Trophoblast cell (in vitro differentiated cells and primary cell): ENCODE measurements around the gene STK17B.

Experiments
- DNase-seq, 2 donors: peaks; one replicate each; pipeline ENCODE4 v3.0.0-alpha.2; 2016
- H2AFZ ChIP-seq: 2 replicates; pipeline ENCODE4 v1.6.1; 2013; ENCODE audit warnings: low read length, moderate library complexity, mild to moderate bottlenecking; ENCODE audit not compliant: insufficient read depth, poor library complexity
- H2AK5ac ChIP-seq: 2 replicates; pipeline ENCODE4 v1.6.1; 2013; ENCODE audit warnings: mild to moderate bottlenecking, low read length
- H2BK120ac ChIP-seq: 2 replicates; pipeline ENCODE4 v1.6.1; 2013; ENCODE audit warnings: low read length, mild to moderate bottlenecking, moderate library complexity; ENCODE audit not compliant: insufficient read depth, poor library complexity
- H2BK12ac ChIP-seq: 2 replicates; pipeline ENCODE4 v1.6.1; 2013; ENCODE audit warnings: mild to moderate bottlenecking, low read length, moderate library complexity
- H2BK5ac ChIP-seq: 2 replicates; pipeline ENCODE4 v1.6.1; 2013; ENCODE audit warnings: low read length, low read depth, moderate library complexity, mild to moderate bottlenecking; ENCODE audit not compliant: poor library complexity
- H3K14ac ChIP-seq: 2 replicates; pipeline ENCODE4 v1.6.1; 2013; ENCODE audit warnings: mild to moderate bottlenecking, low read length
- H3K18ac ChIP-seq: 2 replicates; pipeline ENCODE4 v1.6.1; 2013; ENCODE audit warnings: mild to moderate bottlenecking, low read length
- H3K23ac ChIP-seq: 2 replicates; pipeline ENCODE4 v1.6.1; 2013; ENCODE audit warnings: low read length
- H3K27ac ChIP-seq: 2 replicates; pipeline ENCODE4 v1.5.1; 2013; ENCODE audit warnings: low read depth, mild to moderate bottlenecking, inconsistent platforms, low read length, moderate library complexity
- H3K27me3 ChIP-seq: 2 replicates; pipeline ENCODE4 v1.6.1; 2013; ENCODE audit warnings: inconsistent platforms, mild to moderate bottlenecking, low read length, moderate library complexity; ENCODE audit not compliant: insufficient read depth
- H3K36me3 ChIP-seq, 2 experiments: 1 replicate in 1 of 2; 2 replicates in 1 of 2; pipeline ENCODE4 v1.6.1; 2013; ENCODE audit warnings: low read length in 2 of 2, mild to moderate bottlenecking in 2 of 2, moderate library complexity in 1 of 2; ENCODE audit not compliant: insufficient read depth in 2 of 2, control insufficient read depth in 1 of 2
- H3K4ac ChIP-seq: 2 replicates; pipeline ENCODE4 v1.6.1; 2013; ENCODE audit warnings: low read depth, mild to moderate bottlenecking, low read length, moderate library complexity
- H3K4me1 ChIP-seq, 2 experiments: 1 replicate in 1 of 2; 2 replicates in 1 of 2; pipeline ENCODE4 v1.6.1; 2013; ENCODE audit warnings: low read length in 2 of 2, mild to moderate bottlenecking in 2 of 2, moderate library complexity in 1 of 2; ENCODE audit not compliant: insufficient read depth in 2 of 2, control insufficient read depth in 1 of 2
- H3K4me2 ChIP-seq: 2 replicates; pipeline ENCODE4 v1.6.1; 2013; ENCODE audit warnings: inconsistent platforms, mild to moderate bottlenecking, low read length, moderate library complexity
- H3K4me3 ChIP-seq: 2 replicates; pipeline ENCODE4 v1.5.1; 2013; ENCODE audit warnings: mild to moderate bottlenecking, low read depth, low read length, inconsistent platforms
- H3K79me1 ChIP-seq: one replicate; pipeline ENCODE4 v1.6.1; 2013; ENCODE audit warnings: low read length
- H3K79me2 ChIP-seq: 2 replicates; pipeline ENCODE4 v1.6.1; 2013; ENCODE audit warnings: low read length, mild to moderate bottlenecking; ENCODE audit not compliant: control insufficient read depth, insufficient read depth, poor library complexity
- H3K9ac ChIP-seq: 2 replicates; pipeline ENCODE4 v1.6.1; 2013; ENCODE audit warnings: mild to moderate bottlenecking, low read length
- H3K9me3 ChIP-seq: 2 replicates; pipeline ENCODE4 v1.6.1; 2013; ENCODE audit warnings: low read depth, mild to moderate bottlenecking, control low read depth, inconsistent platforms, low read length; ENCODE audit not compliant: insufficient read depth
- H4K12ac ChIP-seq: 2 replicates; pipeline ENCODE4 v1.6.1; 2013; ENCODE audit warnings: low read depth, mild to moderate bottlenecking, low read length, moderate library complexity
- H4K8ac ChIP-seq: 2 replicates; pipeline ENCODE4 v1.6.1; 2013; ENCODE audit warnings: low read depth, mild to moderate bottlenecking, low read length, moderate library complexity
- H4K91ac ChIP-seq: one replicate; pipeline ENCODE4 v1.6.1; 2013; ENCODE audit warnings: low read depth, mild to moderate bottlenecking, low read length, moderate library complexity
- WGBS: extraction: QIAGEN DNeasy Blood & Tissue Kit; methylation state at CpG from one replicate; pipeline ENCODE4 v1.1.7; 2013; ENCODE audit warnings: missing lambda C conversion rate; ENCODE audit not compliant: insufficient read length, insufficient coverage; ENCODE audit errors: extremely low coverage; 5-methylcytosine and 5-hydroxymethylcytosine counted together

The STK17B gene

GRCh38 chr2:196208915-196209314 is 37.5 kb upstream of the STK17B start:
- Histone ChIP-seq H3K79me1 (peaks cover 5% of the 10 kb centered on the region), H3K27me3 (no peaks in the 10 kb centered on the region), H3K36me3 (no peaks in the 10 kb centered on the region), H3K9me3 (no peaks in the 10 kb centered on the region), H3K18ac (peak overlapping the region; percentile 81), H2BK120ac (peak overlapping the region; percentile 84), H3K79me2 (no peaks in the 10 kb centered on the region), H3K4me3 (no peak overlapping the region), H3K9ac (no peak overlapping the region), H2AFZ (no peak overlapping the region), H2AK5ac (no peak overlapping the region), H3K14ac (peak overlapping the region; percentile 53), H4K91ac (peak overlapping the region; percentile 72), H3K4me1 (peaks cover 8% of the 10 kb centered on the region in 2 experiments), H3K4me2 (peak overlapping the region; percentile 8), H4K8ac (peak overlapping the region; percentile 49), H4K12ac (peak overlapping the region; percentile 7), H2BK12ac (peak overlapping the region; percentile 93), H3K4ac (peak overlapping the region; percentile 41), H2BK5ac (peak overlapping the region; percentile 64), H3K27ac (peak overlapping the region; percentile 66), H3K23ac (no peak overlapping the region)
- WGBS = no CpG with 5 or more reads among the region's 1 CpG
- peak; percentile 84 to 97 for DNase-seq

GRCh38 chr2:196206804-196207203 is 35.4 kb upstream of the STK17B start:
- Histone ChIP-seq H3K4ac (no peak overlapping the region), H3K79me2 (no peaks in the 10 kb centered on the region), H3K9ac (no peak overlapping the region), H3K18ac (no peak overlapping the region), H3K4me2 (no peak overlapping the region), H3K4me1 (peaks cover 8% of the 10 kb centered on the region in 2 experiments), H3K27me3 (no peaks in the 10 kb centered on the region), H2BK12ac (no peak overlapping the region), H4K91ac (no peak overlapping the region), H4K12ac (no peak overlapping the region), H2BK120ac (no peak overlapping the region), H4K8ac (no peak overlapping the region), H2BK5ac (no peak overlapping the region), H3K36me3 (no peaks in the 10 kb centered on the region), H3K23ac (no peak overlapping the region), H2AK5ac (no peak overlapping the region), H3K79me1 (peaks cover 5% of the 10 kb centered on the region), H3K4me3 (no peak overlapping the region), H2AFZ (no peak overlapping the region), H3K27ac (no peak overlapping the region), H3K9me3 (no peaks in the 10 kb centered on the region), H3K14ac (no peak overlapping the region)
- peak in 1 of 2 donors; percentile 8 for DNase-seq
- no CpG with 5 or more reads among the region's 1 CpG for WGBS

DNA sequence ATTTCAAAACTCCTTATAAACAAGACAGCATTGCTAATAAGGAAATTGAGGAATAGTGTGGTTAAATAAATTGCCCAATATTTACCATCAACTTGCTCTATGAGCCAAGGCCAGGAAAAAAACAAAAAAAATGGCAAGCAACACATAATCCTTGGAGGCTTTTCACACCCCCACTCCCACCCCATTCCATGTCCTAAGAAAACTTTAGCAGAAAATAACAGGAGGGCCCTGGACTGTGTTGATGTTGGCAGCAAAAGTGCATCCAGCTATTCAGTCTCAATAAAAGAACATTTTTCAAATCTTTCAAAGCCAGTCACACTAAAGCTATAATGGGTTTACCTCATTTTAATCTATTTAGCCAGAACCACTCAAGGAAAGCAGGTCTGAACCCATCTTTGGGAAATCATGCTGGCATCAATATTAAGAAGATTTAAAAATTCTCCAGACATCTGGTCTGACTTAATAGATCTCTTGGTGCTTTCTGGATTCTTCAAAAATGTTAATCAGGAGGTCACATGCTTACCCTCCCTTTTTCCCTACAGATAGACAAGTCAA is 34.6 kb upstream of the STK17B start:
- no peak overlapping the region for H4K8ac ChIP-seq
- H3K14ac ChIP-seq = no peak overlapping the region
- peaks cover 5% of the 10 kb centered on the region for H3K79me1 ChIP-seq
- H3K79me2 ChIP-seq = no peaks in the 10 kb centered on the region
- no peak overlapping the region for H3K9ac ChIP-seq
- H4K12ac ChIP-seq = no peak overlapping the region
- H3K9me3 ChIP-seq = no peaks in the 10 kb centered on the region
- H3K27ac ChIP-seq = no peak overlapping the region
- no peak overlapping the region for H3K4me3 ChIP-seq
- no peak overlapping the region for H2BK120ac ChIP-seq
- no peak overlapping the region for H2AFZ ChIP-seq
- no peak overlapping the region for H3K18ac ChIP-seq
- no peak for DNase-seq
- no peak overlapping the region for H2BK12ac ChIP-seq
- no peak overlapping the region for H3K23ac ChIP-seq
- H3K4me2 ChIP-seq = no peak overlapping the region
- peaks cover 8% of the 10 kb centered on the region in 2 experiments for H3K4me1 ChIP-seq
- no peak overlapping the region for H4K91ac ChIP-seq
- H2BK5ac ChIP-seq = no peak overlapping the region
- no peaks in the 10 kb centered on the region for H3K27me3 ChIP-seq
- no peaks in the 10 kb centered on the region for H3K36me3 ChIP-seq
- no peak overlapping the region for H3K4ac ChIP-seq
- H2AK5ac ChIP-seq = no peak overlapping the region

- no peak for DNase-seq
- peaks cover 8% of the 10 kb centered on the region in 2 experiments for H3K4me1 ChIP-seq
- no peaks in the 10 kb centered on the region for H3K79me2 ChIP-seq
- H3K23ac ChIP-seq = no peak overlapping the region
- no peak overlapping the region for H2AFZ ChIP-seq
- no peak overlapping the region for H2AK5ac ChIP-seq
- H2BK12ac ChIP-seq = no peak overlapping the region
- no peak overlapping the region for H3K4me3 ChIP-seq
- no peak overlapping the region for H2BK5ac ChIP-seq
- H3K9me3 ChIP-seq = no peaks in the 10 kb centered on the region
- no peaks in the 10 kb centered on the region for H3K27me3 ChIP-seq
- H3K79me1 ChIP-seq = peaks cover 5% of the 10 kb centered on the region
- H3K4ac ChIP-seq = no peak overlapping the region
- no peak overlapping the region for H4K12ac ChIP-seq
- no peak overlapping the region for H4K91ac ChIP-seq
- no peak overlapping the region for H4K8ac ChIP-seq
- WGBS = no CpG with 5 or more reads among the region's 5 CpGs
- H2BK120ac ChIP-seq = no peak overlapping the region
- no peak overlapping the region for H3K27ac ChIP-seq
- no peak overlapping the region for H3K18ac ChIP-seq
- H3K36me3 ChIP-seq = no peaks in the 10 kb centered on the region
- no peak overlapping the region for H3K9ac ChIP-seq
- no peak overlapping the region for H3K14ac ChIP-seq
- H3K4me2 ChIP-seq = no peak overlapping the region
Observed at GRCh38 chr2:196205011-196205766, 33.8 kb upstream of the STK17B start.
